ENCODE results near the gene FARP1.

DNA sequence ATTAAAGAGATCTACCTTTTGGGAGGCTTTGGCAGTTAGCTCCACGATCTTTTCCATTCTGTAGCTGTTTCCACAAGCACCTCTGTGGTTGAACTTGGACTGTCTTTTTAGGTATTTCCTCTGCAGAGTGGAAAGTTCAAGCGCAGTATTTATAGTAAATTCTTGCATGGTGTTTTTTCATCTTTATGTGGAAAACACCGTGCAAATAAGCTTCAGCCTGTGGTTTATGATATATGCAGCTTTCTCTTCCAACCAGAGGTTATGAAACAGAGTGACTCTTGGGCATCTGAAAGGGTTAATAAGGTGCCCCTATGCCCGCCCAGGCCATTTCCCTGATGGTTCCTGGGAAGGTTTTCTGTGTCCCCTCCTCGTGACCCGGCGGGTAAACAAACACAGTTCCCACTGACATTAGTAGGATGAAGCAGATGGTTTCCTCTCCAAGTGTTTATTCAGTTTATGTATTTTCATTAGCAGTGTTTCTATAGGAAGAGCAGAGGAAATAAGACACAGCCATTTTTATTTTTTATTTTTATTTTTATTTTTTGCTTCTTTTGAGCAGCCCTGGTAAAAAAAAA is 73.9 kb downstream of the FARP1 start:
- TF ChIP-seq CTCF (conservative IDR thresholded peaks at IDR 0.05) = no peak
- no peak for TF ChIP-seq ZFX (IDR thresholded peaks at IDR 0.05)

Measured in C4-2B (cell line).